HepG2 (cell line): ENCODE measurements around the gene SPINK5. TPM values are rescaled to one million over a fixed set of nuclear protein-coding genes. Genes with fewer than 3 reads are reported as not detected.

ENCODE experiments used
- ATAC-seq: fragments of 200-7000 bp; cut with Tn5 transposase; 3 replicates; pipeline ENCODE4 v1.9.1; 2020; ENCODE audit warnings: mild to moderate bottlenecking, moderate library complexity
- BruUV-seq: library from RNA; stranded (reverse); fragments of 400-500 nt; replicated peaks from 2 replicates; lab custom pipeline; 2021; lab: Mats Ljungman, UMichigan
- CTCF ChIA-PET: fragments of 300-600 bp; formaldehyde crosslinking; extraction: SDS; loops from one replicate; lab custom pipeline; 2021; ENCODE audit warnings: low total read pairs, inconsistent platforms, low intra/inter-chr PET ratio; lab: Yijun Ruan, JAX
- POLR2A ChIA-PET: fragments of 350-600 bp; sonication (Branson Sonifier 250); formaldehyde crosslinking; loops from one replicate; lab custom pipeline; 2020; ENCODE audit warnings: antibody characterized with exemption, inconsistent platforms; lab: Yijun Ruan, JAX
- DNase-seq: peaks from one replicate; pipeline ENCODE4 v3.0.0-alpha.2; 2015; ENCODE audit warnings: low spot score
- FAIRE-seq: peaks from 3 replicates; lab custom pipeline; 2011; peaks lifted over from hg19 to GRCh38; lab: Jason Lieb, UNC
- H2AFZ ChIP-seq: one replicate; pipeline ENCODE4 v1.6.1; 2011; ENCODE audit warnings: low read length, inconsistent platforms
- H3K27ac ChIP-seq: fragments of 300-600 bp; 3 replicates; pipeline ENCODE4 v1.8.0; 2011; ENCODE audit warnings: mixed run types, mild to moderate bottlenecking, mixed read lengths, low read length, inconsistent platforms; ENCODE audit not compliant: insufficient read depth; ENCODE audit errors: extremely low read length
- H3K27me3 ChIP-seq, 2 experiments: fragments of 200-600 bp in 1 of 2; 2 replicates in 1 of 2; 3 replicates in 1 of 2; pipeline versions ENCODE4 v1.6.0 to v1.8.0; 2011; ENCODE audit warnings: low read length in 2 of 2, mild to moderate bottlenecking in 2 of 2, moderate library complexity in 2 of 2, inconsistent platforms in 1 of 2; ENCODE audit not compliant: insufficient read depth in 2 of 2, control insufficient read depth in 1 of 2
- H3K36me3 ChIP-seq, 2 experiments: fragments of 200-600 bp in 1 of 2; replicated peaks in 1 of 2; 2 replicates in 1 of 2; 3 replicates in 1 of 2; pipeline versions ENCODE4 v1.5.1 to v1.8.0; 2011; ENCODE audit warnings: low read length in 2 of 2, inconsistent platforms in 1 of 2; ENCODE audit not compliant: insufficient read depth in 2 of 2, control insufficient read depth in 1 of 2
- H3K4me1 ChIP-seq: 2 replicates; pipeline ENCODE4 v1.5.1; 2012; ENCODE audit warnings: low read length, inconsistent platforms; ENCODE audit not compliant: insufficient read depth
- H3K4me2 ChIP-seq: 2 replicates; pipeline ENCODE4 v1.6.0; 2011; ENCODE audit warnings: low read depth, low read length, inconsistent platforms
- H3K4me3 ChIP-seq, 3 experiments: fragments of 200-600 bp in 1 of 3; sonication (generic), shearing (Covaris generic) in 1 of 3; replicated peaks in 1 of 3; 2 replicates each; pipeline ENCODE4 v1.5.1; 2011 to 2016; ENCODE audit warnings: low read length in 3 of 3, inconsistent platforms in 2 of 3, low read depth in 2 of 3, mild to moderate bottlenecking in 2 of 3, control low read depth in 1 of 3, mixed read lengths in 1 of 3; ENCODE audit not compliant: insufficient read depth in 1 of 3
- H3K79me2 ChIP-seq: one replicate; pipeline ENCODE4 v1.6.1; 2011; ENCODE audit warnings: low read length, inconsistent platforms; ENCODE audit not compliant: insufficient read depth
- H3K9ac ChIP-seq: 2 replicates; pipeline ENCODE4 v1.6.0; 2011; ENCODE audit warnings: mild to moderate bottlenecking, low read depth, low read length, inconsistent platforms; ENCODE audit not compliant: insufficient read depth
- H3K9me3 ChIP-seq: 2 replicates; pipeline ENCODE4 v1.5.1; 2012; ENCODE audit warnings: mild to moderate bottlenecking, low read length
- H4K20me1 ChIP-seq: 2 replicates; pipeline ENCODE4 v1.6.0; 2011; ENCODE audit warnings: inconsistent platforms, mild to moderate bottlenecking, low read length, moderate library complexity; ENCODE audit not compliant: insufficient read depth
- KDM5A ChIP-seq: fragments of 200-600 bp; sonication (generic); IDR thresholded peaks from 2 replicates; pipeline ENCODE4 v1.7.0; 2018; ENCODE audit warnings: antibody characterized with exemption, mild to moderate bottlenecking, low read length, borderline replicate concordance
- RFX3 ChIP-seq: IDR thresholded peaks from 2 replicates; pipeline ENCODE4 v1.6.1; 2016; ENCODE audit warnings: missing biosample characterization, missing genetic modification reagents
- ZNF232 ChIP-seq: sonication (generic); formaldehyde crosslinking; IDR thresholded peaks from 2 replicates; pipeline ENCODE4 v1.4.0; 2020; ENCODE audit warnings: missing genetic modification reagents, borderline replicate concordance
- WGBS: methylation state at CpG from one replicate; pipeline ENCODE4 v1.1.6; 2017; ENCODE audit warnings: low lambda C conversion rate; 5-methylcytosine and 5-hydroxymethylcytosine counted together
- in situ Hi-C: cut with HindIII; loops from 2 replicates; pipeline ENCODE4 v1.10.0; 2017; ENCODE audit warnings: low pct_unique_long_range_greater_than_20kb; ENCODE audit not compliant: extremely low pct_ligation_motif_present
- intact Hi-C: fragments of 100-400 bp; cut with micrococcal nuclease; formaldehyde crosslinking; loops from one replicate; pipeline ENCODE4 v1.10.0; 2022; ENCODE audit not compliant: unreplicated experiment
- polyA plus RNA-seq, 8 experiments: library from polyadenylated mRNA; depleted of rRNA in 3 of 8; stranded (reverse) in 7 of 8; unstranded in 1 of 8; fragments of >200 nt; fragmentation: Illumina TruSeq in 4 of 8; extraction: Trizol in 4 of 8; gene quantifications; 2 replicates each; pipeline versions ENCODE4 v1.2.1 to v1.2.3, GENCODE V29; 2011 to 2016; ENCODE audit warnings: low read depth in 4 of 8, missing spikeins in 1 of 8, mixed read lengths in 1 of 8; ENCODE audit not compliant: insufficient read depth in 1 of 8
- total RNA-seq, 5 experiments: library from RNA; depleted of rRNA; stranded (reverse); fragments of >200 nt; fragmentation: Illumina TruSeq; extraction: Trizol; gene quantifications; 2 replicates each; pipeline ENCODE4 v1.2.3, GENCODE V29; 2016; ENCODE audit warnings: low read depth in 1 of 5
- TF ChIP-seq, protein P1 (sequence below): sonication (generic); formaldehyde crosslinking; IDR thresholded peaks from 2 replicates; pipeline ENCODE4 v1.4.0; 2020; ENCODE audit warnings: missing genetic modification reagents
- TF ChIP-seq, protein P2 (sequence below): IDR thresholded peaks from 2 replicates; pipeline ENCODE4 v1.6.1; 2012; ENCODE audit warnings: low read depth, low read length, improper control_type of control experiment
- TF ChIP-seq, protein P3 (sequence below): sonication (generic); formaldehyde crosslinking; IDR thresholded peaks from 2 replicates; pipeline ENCODE4 v1.4.0; 2020; ENCODE audit warnings: missing genetic modification reagents, borderline replicate concordance
- TF ChIP-seq, protein P4 (sequence below): sonication (generic); formaldehyde crosslinking; IDR thresholded peaks from 2 replicates; pipeline ENCODE4 v1.8.1; 2023; ENCODE audit warnings: mild to moderate bottlenecking, missing genetic modification reagents

The SPINK5 gene
- total and polyA plus RNA-seq, 2 of the 13 experiments (the other 11 are each of a cell fraction or from before 2014, with no cell fraction given), result 0.03 TPM; not detected in 1

DNA sequence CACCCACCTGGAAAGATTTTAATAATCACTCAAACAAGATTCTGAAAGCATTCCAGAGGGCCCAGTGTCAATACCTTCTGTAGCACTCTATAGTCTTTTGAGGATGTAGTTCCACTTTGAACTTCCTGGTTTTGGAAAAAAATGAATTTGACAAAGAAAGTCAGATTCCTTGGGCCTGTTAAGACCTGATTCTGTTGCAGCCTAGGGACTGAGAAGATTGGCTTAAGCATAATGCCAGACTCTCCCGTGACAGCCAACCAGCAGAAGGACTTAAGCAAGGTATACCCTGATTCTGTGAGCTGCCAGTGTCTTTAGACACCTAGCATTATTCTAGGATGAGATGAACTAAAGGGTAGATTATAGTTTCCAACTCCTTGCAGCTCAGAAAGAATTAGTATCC is 6.8 kb downstream of the SPINK5 start:
- H3K27me3 ChIP-seq, result no peaks in the 10 kb centered on the region
- H3K36me3 ChIP-seq, result no peaks in the 10 kb centered on the region
- H3K4me2 ChIP-seq, result no peak overlapping the region
- no peak overlapping the region for H3K27ac ChIP-seq
- FAIRE-seq (no peak), DNase-seq (no peak), ATAC-seq (no peak)
- in situ Hi-C loops (no loop called here), intact Hi-C loops (no loop called here)
- ChIA-PET CTCF (no interaction called here), POLR2A (no interaction called here)
- H3K4me1 ChIP-seq, result no peaks in the 10 kb centered on the region
- H3K9ac ChIP-seq, result no peak overlapping the region
- no TSS peak for BruUV-seq
- 0% methylated on average over 1 of the region's 1 CpG for WGBS
- no peak overlapping the region for H3K4me3 ChIP-seq
- TF ChIP-seq, protein P1, sequence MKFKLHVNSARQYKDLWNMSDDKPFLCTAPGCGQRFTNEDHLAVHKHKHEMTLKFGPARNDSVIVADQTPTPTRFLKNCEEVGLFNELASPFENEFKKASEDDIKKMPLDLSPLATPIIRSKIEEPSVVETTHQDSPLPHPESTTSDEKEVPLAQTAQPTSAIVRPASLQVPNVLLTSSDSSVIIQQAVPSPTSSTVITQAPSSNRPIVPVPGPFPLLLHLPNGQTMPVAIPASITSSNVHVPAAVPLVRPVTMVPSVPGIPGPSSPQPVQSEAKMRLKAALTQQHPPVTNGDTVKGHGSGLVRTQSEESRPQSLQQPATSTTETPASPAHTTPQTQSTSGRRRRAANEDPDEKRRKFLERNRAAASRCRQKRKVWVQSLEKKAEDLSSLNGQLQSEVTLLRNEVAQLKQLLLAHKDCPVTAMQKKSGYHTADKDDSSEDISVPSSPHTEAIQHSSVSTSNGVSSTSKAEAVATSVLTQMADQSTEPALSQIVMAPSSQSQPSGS (CRISPR knock-in tag), result no peak
- TF ChIP-seq RFX3 (CRISPR knock-in tag) (no peak), ZNF232 (CRISPR knock-in tag) (no peak), KDM5A (no peak)
- TF ChIP-seq, protein P2, sequence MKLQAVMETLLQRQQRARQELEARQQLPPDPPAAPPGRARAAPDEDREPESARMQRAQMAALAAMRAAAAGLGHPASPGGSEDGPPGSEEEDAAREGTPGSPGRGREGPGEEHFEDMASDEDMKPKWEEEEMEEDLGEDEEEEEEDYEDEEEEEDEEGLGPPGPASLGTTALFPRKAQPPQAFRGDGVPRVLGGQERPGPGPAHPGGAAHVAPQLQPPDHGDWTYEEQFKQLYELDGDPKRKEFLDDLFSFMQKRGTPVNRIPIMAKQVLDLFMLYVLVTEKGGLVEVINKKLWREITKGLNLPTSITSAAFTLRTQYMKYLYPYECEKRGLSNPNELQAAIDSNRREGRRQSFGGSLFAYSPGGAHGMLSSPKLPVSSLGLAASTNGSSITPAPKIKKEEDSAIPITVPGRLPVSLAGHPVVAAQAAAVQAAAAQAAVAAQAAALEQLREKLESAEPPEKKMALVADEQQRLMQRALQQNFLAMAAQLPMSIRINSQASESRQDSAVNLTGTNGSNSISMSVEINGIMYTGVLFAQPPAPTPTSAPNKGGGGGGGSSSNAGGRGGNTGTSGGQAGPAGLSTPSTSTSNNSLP, result no peak
- TF ChIP-seq, protein P3, sequence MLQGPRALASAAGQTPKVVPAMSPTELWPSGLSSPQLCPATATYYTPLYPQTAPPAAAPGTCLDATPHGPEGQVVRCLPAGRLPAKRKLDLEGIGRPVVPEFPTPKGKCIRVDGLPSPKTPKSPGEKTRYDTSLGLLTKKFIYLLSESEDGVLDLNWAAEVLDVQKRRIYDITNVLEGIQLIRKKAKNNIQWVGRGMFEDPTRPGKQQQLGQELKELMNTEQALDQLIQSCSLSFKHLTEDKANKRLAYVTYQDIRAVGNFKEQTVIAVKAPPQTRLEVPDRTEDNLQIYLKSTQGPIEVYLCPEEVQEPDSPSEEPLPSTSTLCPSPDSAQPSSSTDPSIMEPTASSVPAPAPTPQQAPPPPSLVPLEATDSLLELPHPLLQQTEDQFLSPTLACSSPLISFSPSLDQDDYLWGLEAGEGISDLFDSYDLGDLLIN, result no peak
- TF ChIP-seq, protein P4, sequence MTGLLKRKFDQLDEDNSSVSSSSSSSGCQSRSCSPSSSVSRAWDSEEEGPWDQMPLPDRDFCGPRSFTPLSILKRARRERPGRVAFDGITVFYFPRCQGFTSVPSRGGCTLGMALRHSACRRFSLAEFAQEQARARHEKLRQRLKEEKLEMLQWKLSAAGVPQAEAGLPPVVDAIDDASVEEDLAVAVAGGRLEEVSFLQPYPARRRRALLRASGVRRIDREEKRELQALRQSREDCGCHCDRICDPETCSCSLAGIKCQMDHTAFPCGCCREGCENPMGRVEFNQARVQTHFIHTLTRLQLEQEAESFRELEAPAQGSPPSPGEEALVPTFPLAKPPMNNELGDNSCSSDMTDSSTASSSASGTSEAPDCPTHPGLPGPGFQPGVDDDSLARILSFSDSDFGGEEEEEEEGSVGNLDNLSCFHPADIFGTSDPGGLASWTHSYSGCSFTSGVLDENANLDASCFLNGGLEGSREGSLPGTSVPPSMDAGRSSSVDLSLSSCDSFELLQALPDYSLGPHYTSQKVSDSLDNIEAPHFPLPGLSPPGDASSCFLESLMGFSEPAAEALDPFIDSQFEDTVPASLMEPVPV (CRISPR knock-in tag), result no peak
- no peaks in the 10 kb centered on the region for H3K79me2 ChIP-seq
- no peaks in the 10 kb centered on the region for H4K20me1 ChIP-seq
- no peaks in the 10 kb centered on the region for H3K9me3 ChIP-seq
- H2AFZ ChIP-seq, result no peak overlapping the region
